GM12878 (cell line): ENCODE data around the gene MOCS1. TPM values are rescaled to one million over a fixed set of nuclear protein-coding genes. Genes with fewer than 3 reads are reported as not detected.

Experiments used
- BCL3 ChIP-seq: IDR thresholded peaks from 2 replicates; pipeline ENCODE4 v1.6.1; 2011; ENCODE audit warnings: borderline replicate concordance, low read depth, mild to moderate bottlenecking, moderate library complexity, low read length; ENCODE audit not compliant: insufficient read depth, poor library complexity, severe bottlenecking
- CEBPZ ChIP-seq: fragments of 150-350 bp; IDR thresholded peaks from 2 replicates; pipeline ENCODE4 v1.6.1; 2016; ENCODE audit warnings: low read depth, low read length
- CUX1 ChIP-seq: IDR thresholded peaks from 2 replicates; pipeline ENCODE4 v1.6.1; 2012; ENCODE audit warnings: improper control_type of control experiment, low read depth, low read length; ENCODE audit not compliant: insufficient replicate concordance
- TAF1 ChIP-seq: IDR thresholded peaks from 2 replicates; pipeline ENCODE4 v1.6.1; 2011; ENCODE audit warnings: mild to moderate bottlenecking, low read depth, low read length, borderline replicate concordance
- polyA plus RNA-seq, 11 experiments: library from polyadenylated mRNA; depleted of rRNA in 4 of 11; unstranded in 6 of 11; stranded (reverse) in 5 of 11; fragments of >200 nt; fragmentation: Nextera tagmentation in 4 of 11; fragmentation: Illumina TruSeq in 1 of 11; extraction: Ambion mirVana in 4 of 11; extraction: Trizol in 1 of 11; gene quantifications; 1 replicate in 1 of 11; 2 replicates in 10 of 11; pipeline versions ENCODE4 v1.2.1 to v1.2.3, GENCODE V29; 2011 to 2016; ENCODE audit warnings: inconsistent platforms in 2 of 11, missing spikeins in 2 of 11, low read depth in 1 of 11
- total RNA-seq, 4 experiments: library from RNA; depleted of rRNA in 3 of 4; stranded (reverse); fragments of >200 nt in 3 of 4; fragmentation: Illumina TruSeq in 1 of 4; extraction: Trizol in 1 of 4; gene quantifications; 2 replicates each; pipeline versions ENCODE4 v1.2.1 to v1.2.3, GENCODE V29; 2013 to 2021

The MOCS1 gene
- total and polyA plus RNA-seq, 10 of the 15 experiments (the other 5 are each of a cell fraction or from before 2014, with no cell fraction given): 0.02 to 5.4 (median 0.16) TPM; not detected in 2

- TF ChIP-seq CUX1 (no peak), CEBPZ (no peak), BCL3 (no peak), TAF1 (no peak)
Observed at GRCh38 chr6:39936857-39937256, 2.6 kb upstream of the MOCS1 start (continued).
